Bronchial epithelial cell (primary cell): ENCODE data around the gene KRT23. TPM values are rescaled to one million over a fixed set of nuclear protein-coding genes. Genes with fewer than 3 reads are reported as not detected.

Experiments used
- DNase-seq: peaks from one replicate; pipeline ENCODE4 v3.0.0-alpha.2; 2010; ENCODE audit warnings: low read depth
- FAIRE-seq: peaks from 2 replicates; lab custom pipeline; 2011; peaks lifted over from hg19 to GRCh38; lab: Jason Lieb, UNC
- H3K27me3 ChIP-seq: 2 replicates; pipeline ENCODE4 v1.5.1; 2011; ENCODE audit warnings: low read length; ENCODE audit not compliant: control insufficient read depth, insufficient read depth
- H3K36me3 ChIP-seq: 2 replicates; pipeline ENCODE4 v1.5.1; 2011; ENCODE audit warnings: low read length; ENCODE audit not compliant: control insufficient read depth, insufficient read depth
- H3K4me3 ChIP-seq: 2 replicates; pipeline ENCODE4 v1.5.1; 2011; ENCODE audit warnings: mild to moderate bottlenecking, low read depth, low read length, control low read depth
- CTCF ChIP-seq: IDR thresholded peaks from 2 replicates; pipeline ENCODE4 v1.5.1; 2011; ENCODE audit warnings: mild to moderate bottlenecking, moderate library complexity, low read length, control low read depth, inconsistent platforms; ENCODE audit not compliant: insufficient read depth, severe bottlenecking
- total RNA-seq: library from RNA; depleted of rRNA; stranded (reverse); fragments of >200 nt; gene quantifications from 2 replicates; pipeline ENCODE4 v1.2.1, GENCODE V29; 2014

KRT23 gene
- total RNA-seq, 1 donor from 2014 or later: 12.9 TPM

- DNase-seq (no peak), FAIRE-seq (no peak)
- Histone ChIP-seq H3K4me3 (no peak overlapping the region), H3K27me3 (no peaks in the 10 kb centered on the region), H3K36me3 (no peaks in the 10 kb centered on the region)
- no peak for TF ChIP-seq CTCF
Measured at GRCh38 chr17:40980117-40980516, 42.7 kb upstream of the KRT23 start.

GRCh38 chr17:40978575-40979151, 41.2 kb upstream of the KRT23 start:
- peak; percentile 39 for DNase-seq
- Histone ChIP-seq H3K4me3 (no peak overlapping the region), H3K27me3 (no peaks in the 10 kb centered on the region), H3K36me3 (no peaks in the 10 kb centered on the region)
- TF ChIP-seq CTCF: no peak
- FAIRE-seq: no peak

GRCh38 chr17:40975516-40975915, 38.1 kb upstream of the KRT23 start:
- Histone ChIP-seq H3K36me3 (no peaks in the 10 kb centered on the region), H3K27me3 (no peaks in the 10 kb centered on the region), H3K4me3 (no peak overlapping the region)
- no peak for FAIRE-seq
- TF ChIP-seq CTCF: no peak
- DNase-seq: no peak

- no peaks in the 10 kb centered on the region for H3K36me3 ChIP-seq
- no peak for FAIRE-seq
- DNase-seq: no peak
Measured at GRCh38 chr17:40974366-40974765, 36.9 kb upstream of the KRT23 start.

GRCh38 chr17:40967582-40967981, 30.1 kb upstream of the KRT23 start:
- TF ChIP-seq CTCF: no peak
- no peak for FAIRE-seq
- Histone ChIP-seq H3K4me3 (no peak overlapping the region), H3K36me3 (no peaks in the 10 kb centered on the region), H3K27me3 (no peaks in the 10 kb centered on the region)
- no peak for DNase-seq

More at GRCh38 chr17:40974366-40974765, 36.9 kb upstream of the KRT23 start:
- Histone ChIP-seq H3K4me3 (no peak overlapping the region), H3K27me3 (no peaks in the 10 kb centered on the region)
- no peak for TF ChIP-seq CTCF

- H3K36me3 ChIP-seq: no peaks in the 10 kb centered on the region
- FAIRE-seq (no peak), DNase-seq (no peak)
- no peaks in the 10 kb centered on the region for H3K27me3 ChIP-seq
- TF ChIP-seq CTCF: no peak
- H3K4me3 ChIP-seq: no peak within 1 kb of the TSS
Measured at GRCh38 chr17:40966848-40967247, 29.4 kb upstream of the KRT23 start, which contains the start of gene KRT39. Gene KRT39 (minus strand): TSS chr17:40966948. CDS start chr17:40966856, 92 bp downstream.
